NB4 (cell line): Measurements from ENCODE around the gene LHX4.

Experiments
- MYC ChIP-seq: IDR thresholded peaks from 2 replicates; pipeline ENCODE4 v1.6.1; 2011; ENCODE audit warnings: low read depth, low read length
- POLR2A ChIP-seq: IDR thresholded peaks from 2 replicates; pipeline ENCODE4 v1.6.1; 2011; ENCODE audit warnings: mild to moderate bottlenecking; ENCODE audit not compliant: insufficient read length; ENCODE audit errors: extremely low read depth
- TF ChIP-seq, protein P1 (sequence below): IDR thresholded peaks from one replicate; pipeline ENCODE4 v1.5.1; 2012; ENCODE audit warnings: low read depth, low read length

DNA sequence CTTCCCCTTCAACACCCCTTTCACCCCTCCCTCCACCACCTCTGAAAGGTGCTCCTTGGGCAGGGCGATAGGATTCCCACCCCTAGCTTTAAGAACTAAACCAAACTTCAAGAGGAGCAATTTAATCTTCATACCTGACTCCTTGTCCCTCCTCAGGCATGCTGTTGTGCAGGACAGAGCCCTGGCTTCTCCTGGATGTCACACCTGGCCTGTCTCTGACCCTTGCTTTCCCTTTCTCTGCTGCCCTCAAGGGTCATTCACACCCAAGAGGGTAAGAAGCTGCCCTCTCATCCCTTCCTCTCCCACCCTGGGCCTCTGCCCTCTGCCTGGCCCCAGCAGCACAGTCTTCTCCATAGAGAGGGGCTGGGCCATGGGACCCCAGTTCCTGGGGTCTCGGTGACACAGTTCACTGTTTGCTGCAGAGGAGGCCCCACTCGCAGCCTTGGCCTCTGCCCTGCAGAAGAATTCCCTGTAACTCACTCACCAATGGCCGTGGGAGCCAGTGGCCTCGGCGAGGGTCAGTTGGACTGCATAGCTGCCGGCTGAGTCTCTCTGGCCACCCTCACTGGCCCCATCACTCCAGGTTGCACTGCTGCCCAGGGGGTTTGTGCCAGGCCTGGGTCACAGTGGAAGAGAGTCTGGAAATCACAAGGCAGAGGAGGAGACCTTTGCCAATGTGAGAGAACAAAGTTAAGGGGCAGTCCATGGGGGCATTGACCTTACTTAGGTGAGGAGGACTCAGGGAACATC is 28.4 kb upstream of the LHX4 start:
- TF ChIP-seq, protein P1, sequence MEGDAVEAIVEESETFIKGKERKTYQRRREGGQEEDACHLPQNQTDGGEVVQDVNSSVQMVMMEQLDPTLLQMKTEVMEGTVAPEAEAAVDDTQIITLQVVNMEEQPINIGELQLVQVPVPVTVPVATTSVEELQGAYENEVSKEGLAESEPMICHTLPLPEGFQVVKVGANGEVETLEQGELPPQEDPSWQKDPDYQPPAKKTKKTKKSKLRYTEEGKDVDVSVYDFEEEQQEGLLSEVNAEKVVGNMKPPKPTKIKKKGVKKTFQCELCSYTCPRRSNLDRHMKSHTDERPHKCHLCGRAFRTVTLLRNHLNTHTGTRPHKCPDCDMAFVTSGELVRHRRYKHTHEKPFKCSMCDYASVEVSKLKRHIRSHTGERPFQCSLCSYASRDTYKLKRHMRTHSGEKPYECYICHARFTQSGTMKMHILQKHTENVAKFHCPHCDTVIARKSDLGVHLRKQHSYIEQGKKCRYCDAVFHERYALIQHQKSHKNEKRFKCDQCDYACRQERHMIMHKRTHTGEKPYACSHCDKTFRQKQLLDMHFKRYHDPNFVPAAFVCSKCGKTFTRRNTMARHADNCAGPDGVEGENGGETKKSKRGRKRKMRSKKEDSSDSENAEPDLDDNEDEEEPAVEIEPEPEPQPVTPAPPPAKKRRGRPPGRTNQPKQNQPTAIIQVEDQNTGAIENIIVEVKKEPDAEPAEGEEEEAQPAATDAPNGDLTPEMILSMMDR, result no peak
- no peak for TF ChIP-seq POLR2A
- no peak for TF ChIP-seq MYC
